ENCODE results near the gene TRPV5. TPM values are rescaled to one million over a fixed set of nuclear protein-coding genes. Genes with fewer than 3 reads are reported as not detected.

TRPV5 gene
- total and polyA plus RNA-seq, 2 donors (not counting 3 experiments of a cell fraction or from before 2014, with no cell fraction given): not detected

DNA sequence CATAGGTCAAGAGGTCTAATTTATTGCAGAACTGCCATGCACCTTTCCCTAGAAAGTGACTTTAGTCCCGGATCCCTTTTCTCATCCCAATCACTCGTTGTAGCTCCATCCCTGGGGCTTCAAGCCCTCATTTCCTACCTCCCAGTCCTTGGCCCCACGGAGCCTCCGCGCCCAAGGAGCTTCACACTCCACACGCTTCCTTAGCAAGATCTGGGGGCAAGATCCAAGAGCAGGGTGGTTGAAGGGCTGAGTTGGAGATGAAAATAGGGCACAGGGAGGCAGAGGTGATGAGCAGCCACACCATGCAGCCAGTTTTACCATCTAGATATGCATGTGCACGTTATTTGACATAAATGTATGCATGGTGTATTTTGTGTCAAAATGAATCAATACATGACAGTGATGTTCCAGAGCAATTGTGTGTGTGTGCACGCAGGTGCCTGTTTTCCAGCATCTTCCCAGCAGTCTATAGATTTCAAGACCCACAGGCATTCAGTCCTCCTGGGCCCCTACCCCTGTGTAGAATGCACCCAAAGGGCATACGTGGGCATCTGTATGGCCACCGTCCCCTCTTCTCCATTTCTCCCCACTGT, 42.0 kb downstream of the TRPV5 start:
- POLR2A ChIA-PET: no interaction called here
- no TSS peak for BruUV-seq (replicated peaks)
- dilution Hi-C loops (cut with MboI; ENCODE audit: extremely low pct_ligation_motif_present, low sequenced_read_pairs): no loop called here
- H3K9me1 ChIP-seq (replicated peaks; ENCODE audit: control insufficient read depth, extremely low read depth, insufficient read depth, low read length): no peaks in the 10 kb centered on the region
- CTCF ChIA-PET: no interaction called here
- H3K79me2 ChIP-seq (ENCODE audit: control insufficient read depth, insufficient read depth, low read length): no peaks in the 10 kb centered on the region
- H3K27ac ChIP-seq (ENCODE audit: insufficient read depth, low read depth, low read length): no peak overlapping the region
- H2AFZ ChIP-seq (ENCODE audit: low read depth, low read length): no peak overlapping the region
- FAIRE-seq (no peak), DNase-seq (ENCODE audit: low read depth, low spot score) (no peak)
- no peaks in the 10 kb centered on the region for H4K20me1 ChIP-seq (replicated peaks; ENCODE audit: control insufficient read depth, extremely low read depth, insufficient read depth, low read length)
- H3K27me3 ChIP-seq (ENCODE audit: control insufficient read depth in 2 of 2, insufficient read depth in 2 of 2, low read length in 2 of 2): peaks cover 0 to 2% of the 10 kb centered on the region in 2 experiments
- H3K4me1 ChIP-seq (ENCODE audit: control insufficient read depth, extremely low read depth, insufficient read depth, low read length): no peaks in the 10 kb centered on the region
- intact Hi-C loops (cut with micrococcal nuclease): no loop called here
- no peak overlapping the region for H3K4me3 ChIP-seq (replicated peaks in 1 of 3; ENCODE audit: insufficient read depth in 1 of 3, low read depth in 1 of 3, low read length in 3 of 3)
- no peaks in the 10 kb centered on the region for H3K9me3 ChIP-seq (replicated peaks; ENCODE audit: control insufficient read depth, insufficient read depth, low read length)
- H3K36me3 ChIP-seq (ENCODE audit: control insufficient read depth in 2 of 2, extremely low read depth in 1 of 2, insufficient read depth in 2 of 2, low read length in 2 of 2): no peaks in the 10 kb centered on the region
- no peak for TF ChIP-seq MYC (IDR thresholded peaks at IDR 0.05; ENCODE audit: low read depth, low read length)
- no peak for TF ChIP-seq POLR2A (IDR thresholded peaks at IDR 0.05; ENCODE audit: low read depth, low read length)
- TF ChIP-seq EZH2 (IDR thresholded peaks at IDR 0.05; ENCODE audit: borderline replicate concordance, low read depth, low read length, severe bottlenecking): no peak
- TF ChIP-seq, protein P1, sequence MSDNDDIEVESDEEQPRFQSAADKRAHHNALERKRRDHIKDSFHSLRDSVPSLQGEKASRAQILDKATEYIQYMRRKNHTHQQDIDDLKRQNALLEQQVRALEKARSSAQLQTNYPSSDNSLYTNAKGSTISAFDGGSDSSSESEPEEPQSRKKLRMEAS (IDR thresholded peaks at IDR 0.05; ENCODE audit: insufficient read depth, insufficient read length): no peak
- TF ChIP-seq POLR2AphosphoS5 (IDR thresholded peaks at IDR 0.05; ENCODE audit: insufficient read depth, low read depth, low read length): no peak
- no peak for TF ChIP-seq GATA2 (IDR thresholded peaks at IDR 0.05; ENCODE audit: insufficient read depth, insufficient read length, low read depth, low read length)
- no peak for TF ChIP-seq JUN (IDR thresholded peaks at IDR 0.05; ENCODE audit: borderline replicate concordance, insufficient read depth, insufficient read length, low read depth)
- TF ChIP-seq, protein P2, sequence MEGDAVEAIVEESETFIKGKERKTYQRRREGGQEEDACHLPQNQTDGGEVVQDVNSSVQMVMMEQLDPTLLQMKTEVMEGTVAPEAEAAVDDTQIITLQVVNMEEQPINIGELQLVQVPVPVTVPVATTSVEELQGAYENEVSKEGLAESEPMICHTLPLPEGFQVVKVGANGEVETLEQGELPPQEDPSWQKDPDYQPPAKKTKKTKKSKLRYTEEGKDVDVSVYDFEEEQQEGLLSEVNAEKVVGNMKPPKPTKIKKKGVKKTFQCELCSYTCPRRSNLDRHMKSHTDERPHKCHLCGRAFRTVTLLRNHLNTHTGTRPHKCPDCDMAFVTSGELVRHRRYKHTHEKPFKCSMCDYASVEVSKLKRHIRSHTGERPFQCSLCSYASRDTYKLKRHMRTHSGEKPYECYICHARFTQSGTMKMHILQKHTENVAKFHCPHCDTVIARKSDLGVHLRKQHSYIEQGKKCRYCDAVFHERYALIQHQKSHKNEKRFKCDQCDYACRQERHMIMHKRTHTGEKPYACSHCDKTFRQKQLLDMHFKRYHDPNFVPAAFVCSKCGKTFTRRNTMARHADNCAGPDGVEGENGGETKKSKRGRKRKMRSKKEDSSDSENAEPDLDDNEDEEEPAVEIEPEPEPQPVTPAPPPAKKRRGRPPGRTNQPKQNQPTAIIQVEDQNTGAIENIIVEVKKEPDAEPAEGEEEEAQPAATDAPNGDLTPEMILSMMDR (IDR thresholded peaks at IDR 0.05; ENCODE audit: extremely low read depth in 1 of 2, insufficient read depth in 1 of 2, low read depth in 1 of 2, low read length in 2 of 2): no peak
- TF ChIP-seq FOS (IDR thresholded peaks at IDR 0.05; ENCODE audit: borderline replicate concordance, insufficient read depth, low read length): no peak
- no peak overlapping the region for H3K4me2 ChIP-seq (ENCODE audit: insufficient read depth, low read length)
- H3K9ac ChIP-seq (replicated peaks; ENCODE audit: extremely low read depth, insufficient read depth, low read length): no peak overlapping the region
